ENCODE measurements around the gene ZFYVE21.

The ZFYVE21 gene

GRCh38 chr14:103739793-103740501 lies 24.3 kb downstream of the ZFYVE21 start:
- H3K4me3 ChIP-seq (ENCODE audit: low read depth, low read length), result no peak overlapping the region
- DNase-seq (ENCODE audit: low read depth, low spot score), result no peak
- ChIA-PET POLR2A (no interaction called here), CTCF (no interaction called here)
- TF ChIP-seq, protein P1, sequence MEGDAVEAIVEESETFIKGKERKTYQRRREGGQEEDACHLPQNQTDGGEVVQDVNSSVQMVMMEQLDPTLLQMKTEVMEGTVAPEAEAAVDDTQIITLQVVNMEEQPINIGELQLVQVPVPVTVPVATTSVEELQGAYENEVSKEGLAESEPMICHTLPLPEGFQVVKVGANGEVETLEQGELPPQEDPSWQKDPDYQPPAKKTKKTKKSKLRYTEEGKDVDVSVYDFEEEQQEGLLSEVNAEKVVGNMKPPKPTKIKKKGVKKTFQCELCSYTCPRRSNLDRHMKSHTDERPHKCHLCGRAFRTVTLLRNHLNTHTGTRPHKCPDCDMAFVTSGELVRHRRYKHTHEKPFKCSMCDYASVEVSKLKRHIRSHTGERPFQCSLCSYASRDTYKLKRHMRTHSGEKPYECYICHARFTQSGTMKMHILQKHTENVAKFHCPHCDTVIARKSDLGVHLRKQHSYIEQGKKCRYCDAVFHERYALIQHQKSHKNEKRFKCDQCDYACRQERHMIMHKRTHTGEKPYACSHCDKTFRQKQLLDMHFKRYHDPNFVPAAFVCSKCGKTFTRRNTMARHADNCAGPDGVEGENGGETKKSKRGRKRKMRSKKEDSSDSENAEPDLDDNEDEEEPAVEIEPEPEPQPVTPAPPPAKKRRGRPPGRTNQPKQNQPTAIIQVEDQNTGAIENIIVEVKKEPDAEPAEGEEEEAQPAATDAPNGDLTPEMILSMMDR (IDR thresholded peaks at IDR 0.05; ENCODE audit: insufficient read depth, low read length, missing control alignments), result no peak

GRCh38 chr14:103740991-103741689 lies 25.5 kb downstream of the ZFYVE21 start:
- ChIA-PET POLR2A (interaction anchor here (0.8 kb wide), 1 partner anchor 25 kb away, joined by 3 read pairs; the partner anchor contains the start of genes XRCC3 and ZFYVE21), CTCF (interaction anchor here (1.0 to 2.1 kb wide), 4 partner anchors 8 to 127 kb away, joined by 3 to 5 read pairs (median 4); no protein-coding TSS in a partner anchor)
- no peak for DNase-seq (ENCODE audit: low read depth, low spot score)
- TF ChIP-seq, protein P1 (IDR thresholded peaks at IDR 0.05; ENCODE audit: insufficient read depth, low read length, missing control alignments), result no peak
- no peak overlapping the region for H3K4me3 ChIP-seq (ENCODE audit: low read depth, low read length)

- POLR2A ChIA-PET, result no interaction called here
- no peak for DNase-seq (ENCODE audit: low read depth, low spot score)
- CTCF ChIA-PET, result interaction anchor here (0.9 to 2.1 kb wide), 2 partner anchors 16 to 128 kb away, joined by 3 to 5 read pairs; no protein-coding TSS in a partner anchor
- no peak overlapping the region for H3K4me3 ChIP-seq (ENCODE audit: low read depth, low read length)
- TF ChIP-seq, protein P1 (IDR thresholded peaks at IDR 0.05; ENCODE audit: insufficient read depth, low read length, missing control alignments), result no peak
Observed at GRCh38 chr14:103741876-103742275, 26.3 kb downstream of the ZFYVE21 start.

DNA sequence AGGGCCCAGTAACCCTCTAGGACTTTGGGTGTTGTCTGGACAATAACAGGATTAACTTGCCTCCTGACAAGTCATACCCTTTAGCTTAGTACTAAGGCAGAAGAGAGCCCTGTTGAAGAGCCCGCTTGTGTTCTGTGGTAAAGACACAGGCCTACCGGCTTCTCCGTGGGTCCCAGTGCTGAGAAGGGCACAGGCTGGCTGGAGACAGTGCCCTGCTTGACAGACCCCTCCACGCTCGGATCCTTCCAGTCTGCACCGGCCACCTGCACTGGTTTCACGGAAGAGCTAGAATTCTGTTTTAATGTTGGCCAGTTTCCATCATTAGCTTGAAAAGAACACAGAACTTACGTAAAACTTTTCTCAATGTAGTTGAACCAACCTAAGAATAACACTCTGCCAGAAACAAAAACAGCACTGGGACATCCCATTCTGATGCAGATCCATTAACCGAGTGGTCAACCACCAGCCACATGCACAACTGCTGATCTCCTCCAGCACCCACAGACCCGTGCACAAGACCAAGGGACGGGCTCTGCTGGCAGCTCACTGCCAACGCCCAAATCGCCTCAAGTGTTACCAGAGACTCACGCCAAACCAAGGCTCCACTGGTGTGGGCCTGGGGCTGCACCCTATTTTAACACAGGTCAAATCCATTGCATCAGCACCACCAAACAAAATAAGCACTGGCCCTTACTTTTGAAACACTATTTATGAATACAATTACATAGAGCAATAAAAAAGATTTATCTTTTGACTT lies 27.1 kb downstream of the ZFYVE21 start:
- H3K4me3 ChIP-seq (ENCODE audit: low read depth, low read length), result no peak overlapping the region
- DNase-seq (ENCODE audit: low read depth, low spot score), result no peak
- TF ChIP-seq, protein P1 (IDR thresholded peaks at IDR 0.05; ENCODE audit: insufficient read depth, low read length, missing control alignments), result no peak
- CTCF ChIA-PET, result interaction anchor here (0.9 to 2.1 kb wide), 4 partner anchors 8 to 129 kb away, joined by 3 to 5 read pairs (median 4); no protein-coding TSS in a partner anchor
- POLR2A ChIA-PET, result no interaction called here

DNA sequence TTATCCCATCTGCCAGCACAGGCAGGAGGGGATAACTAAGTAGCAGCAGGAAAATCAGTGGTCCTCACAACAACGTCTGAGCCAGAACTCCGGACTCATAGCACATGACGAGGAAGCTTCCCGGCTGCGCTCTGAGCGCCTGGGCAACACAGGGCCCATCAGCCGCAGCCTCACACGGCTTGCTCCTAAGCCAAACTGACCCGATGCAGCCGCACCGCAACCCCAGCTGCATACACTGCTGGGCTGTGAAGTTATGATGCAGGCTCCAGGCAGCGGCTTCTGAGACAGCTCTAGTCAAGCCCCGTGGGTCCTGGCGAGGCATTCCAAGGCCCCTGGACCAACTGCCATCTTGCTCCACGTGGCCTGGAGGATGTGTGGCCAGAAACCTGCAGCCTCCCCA lies 28.1 kb downstream of the ZFYVE21 start:
- no peak overlapping the region for H3K4me3 ChIP-seq (ENCODE audit: low read depth, low read length)
- ChIA-PET POLR2A (no interaction called here), CTCF (interaction anchor here (1.7 kb wide), 1 partner anchor 19 kb away, joined by 4 read pairs; no protein-coding TSS in a partner anchor)
- DNase-seq (ENCODE audit: low read depth, low spot score), result no peak
- TF ChIP-seq, protein P1 (IDR thresholded peaks at IDR 0.05; ENCODE audit: insufficient read depth, low read length, missing control alignments), result no peak

Measured in AG04449 (cell line).